ENCODE data around the gene SDS. TPM values are rescaled to one million over a fixed set of nuclear protein-coding genes. Genes with fewer than 3 reads are reported as not detected.

SDS gene
- total RNA-seq, 1 experiment from 2014 or later, result 0.26 TPM

DNA sequence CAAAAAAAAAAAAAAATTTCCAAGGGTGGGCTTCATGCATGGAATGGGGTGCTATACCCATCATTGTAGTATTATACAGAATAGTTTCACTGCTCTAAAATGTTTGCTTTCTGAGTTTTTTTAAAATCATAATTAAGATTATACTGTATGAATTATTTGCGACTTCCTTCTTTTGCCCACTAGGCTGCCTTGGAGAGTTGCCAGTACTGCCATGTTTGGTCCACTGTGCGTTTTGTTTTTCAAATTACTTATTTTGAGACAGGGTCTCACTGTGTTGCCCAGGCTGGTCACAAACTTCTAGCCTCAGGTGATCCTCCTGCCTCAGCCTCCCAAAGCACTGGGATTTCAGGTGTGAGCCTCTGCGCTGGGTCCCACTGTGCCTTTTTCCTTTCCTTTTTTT lies 25.4 kb downstream of the SDS start:
- no TSS peak for BruUV-seq (replicated peaks)
- no peak overlapping the region for H3K27ac Mint-ChIP-seq (ENCODE audit: unreplicated experiment)
- no peaks in the 10 kb centered on the region for H3K27me3 Mint-ChIP-seq (ENCODE audit: unreplicated experiment)
- TF ChIP-seq, protein P1, sequence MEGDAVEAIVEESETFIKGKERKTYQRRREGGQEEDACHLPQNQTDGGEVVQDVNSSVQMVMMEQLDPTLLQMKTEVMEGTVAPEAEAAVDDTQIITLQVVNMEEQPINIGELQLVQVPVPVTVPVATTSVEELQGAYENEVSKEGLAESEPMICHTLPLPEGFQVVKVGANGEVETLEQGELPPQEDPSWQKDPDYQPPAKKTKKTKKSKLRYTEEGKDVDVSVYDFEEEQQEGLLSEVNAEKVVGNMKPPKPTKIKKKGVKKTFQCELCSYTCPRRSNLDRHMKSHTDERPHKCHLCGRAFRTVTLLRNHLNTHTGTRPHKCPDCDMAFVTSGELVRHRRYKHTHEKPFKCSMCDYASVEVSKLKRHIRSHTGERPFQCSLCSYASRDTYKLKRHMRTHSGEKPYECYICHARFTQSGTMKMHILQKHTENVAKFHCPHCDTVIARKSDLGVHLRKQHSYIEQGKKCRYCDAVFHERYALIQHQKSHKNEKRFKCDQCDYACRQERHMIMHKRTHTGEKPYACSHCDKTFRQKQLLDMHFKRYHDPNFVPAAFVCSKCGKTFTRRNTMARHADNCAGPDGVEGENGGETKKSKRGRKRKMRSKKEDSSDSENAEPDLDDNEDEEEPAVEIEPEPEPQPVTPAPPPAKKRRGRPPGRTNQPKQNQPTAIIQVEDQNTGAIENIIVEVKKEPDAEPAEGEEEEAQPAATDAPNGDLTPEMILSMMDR (IDR thresholded peaks at IDR 0.05; ENCODE audit: unreplicated experiment), result no peak
- H3K36me3 Mint-ChIP-seq (ENCODE audit: insufficient read depth, unreplicated experiment), result no peaks in the 10 kb centered on the region
- CTCF ChIA-PET, result interaction anchor here (0.5 kb wide), 1 partner anchor 29 kb away, joined by 3 read pairs; no protein-coding TSS in a partner anchor
- no peak for DNase-seq
- intact Hi-C loops (cut with micrococcal nuclease; ENCODE audit: unreplicated experiment), result no loop called here
- H3K9me3 Mint-ChIP-seq (ENCODE audit: low read depth, unreplicated experiment), result no peaks in the 10 kb centered on the region
- no peaks in the 10 kb centered on the region for H3K4me1 Mint-ChIP-seq (ENCODE audit: low read depth, unreplicated experiment)
- no peak overlapping the region for H3K4me3 Mint-ChIP-seq (ENCODE audit: low read depth, unreplicated experiment)

DNA sequence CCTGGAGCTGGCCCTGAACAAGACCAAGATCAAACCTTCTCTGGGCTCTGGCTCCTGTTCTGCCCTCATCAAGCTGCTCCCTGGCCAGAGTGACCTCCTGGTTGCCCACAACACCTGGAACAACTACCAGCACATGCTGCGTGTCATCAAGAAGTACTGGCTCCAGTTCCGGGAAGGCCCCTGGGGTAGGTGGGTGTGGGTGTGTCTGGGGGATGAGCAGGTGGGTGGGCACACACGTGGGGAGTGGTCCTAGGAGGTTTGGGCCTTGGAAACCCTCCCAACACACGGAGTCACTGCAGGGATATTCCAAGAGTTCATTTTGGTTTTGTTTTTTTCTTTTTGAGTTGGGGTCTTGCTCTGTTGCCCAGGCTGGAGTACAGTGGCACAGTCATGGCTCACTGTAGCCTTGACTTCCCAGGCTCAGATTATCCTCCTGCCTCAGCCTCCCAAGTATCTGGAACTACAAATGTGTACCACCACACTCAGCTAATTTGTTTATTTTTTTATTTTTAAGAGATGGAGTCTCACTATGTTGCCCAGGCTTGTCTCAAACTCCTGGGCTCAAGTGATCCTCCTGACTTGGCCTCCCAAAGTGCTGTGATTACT lies 28.8 kb downstream of the SDS start:
- Mint-ChIP-seq H3K4me1 (ENCODE audit: low read depth, unreplicated experiment) (no peaks in the 10 kb centered on the region), H3K27ac (ENCODE audit: unreplicated experiment) (no peak overlapping the region), H3K27me3 (ENCODE audit: unreplicated experiment) (no peaks in the 10 kb centered on the region), H3K36me3 (ENCODE audit: insufficient read depth, unreplicated experiment) (no peaks in the 10 kb centered on the region), H3K9me3 (ENCODE audit: low read depth, unreplicated experiment) (no peaks in the 10 kb centered on the region), H3K4me3 (ENCODE audit: low read depth, unreplicated experiment) (no peak overlapping the region)
- intact Hi-C loops (cut with micrococcal nuclease; ENCODE audit: unreplicated experiment), result no loop called here
- CTCF ChIA-PET, result interaction anchor here (0.6 kb wide), 1 partner anchor 223 kb away, joined by 3 read pairs; no protein-coding TSS in a partner anchor
- BruUV-seq (replicated peaks), result no TSS peak
- TF ChIP-seq, protein P1 (IDR thresholded peaks at IDR 0.05; ENCODE audit: unreplicated experiment), result no peak
- DNase-seq, result no peak

DNA sequence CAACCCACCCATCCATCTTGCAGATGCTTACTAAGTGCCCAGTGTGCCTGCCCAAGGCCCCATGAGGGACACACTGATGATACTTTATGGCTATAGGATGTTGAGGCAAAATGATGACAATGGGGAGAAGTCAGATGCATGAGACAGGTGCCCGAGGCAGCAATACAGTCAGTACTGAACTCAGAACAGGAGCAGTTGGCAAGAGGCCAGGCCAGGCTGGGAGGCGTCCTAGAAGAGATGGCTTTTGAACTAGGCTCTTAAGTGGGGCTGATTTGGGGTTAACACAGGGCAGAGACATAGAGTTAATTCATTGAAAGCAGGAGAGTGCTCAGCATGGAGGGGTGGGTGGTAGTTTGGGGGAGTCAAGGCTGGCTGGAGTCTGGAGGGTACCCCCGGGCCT lies 29.7 kb downstream of the SDS start:
- TF ChIP-seq, protein P1 (IDR thresholded peaks at IDR 0.05; ENCODE audit: unreplicated experiment), result no peak
- Mint-ChIP-seq H3K27me3 (ENCODE audit: unreplicated experiment) (no peaks in the 10 kb centered on the region), H3K27ac (ENCODE audit: unreplicated experiment) (no peak overlapping the region), H3K4me1 (ENCODE audit: low read depth, unreplicated experiment) (no peaks in the 10 kb centered on the region), H3K36me3 (ENCODE audit: insufficient read depth, unreplicated experiment) (no peaks in the 10 kb centered on the region), H3K4me3 (ENCODE audit: low read depth, unreplicated experiment) (no peak overlapping the region), H3K9me3 (ENCODE audit: low read depth, unreplicated experiment) (no peaks in the 10 kb centered on the region)
- no peak for DNase-seq
- CTCF ChIA-PET, result interaction anchor here (0.5 kb wide), 1 partner anchor 151 kb away, joined by 4 read pairs; no protein-coding TSS in a partner anchor
- intact Hi-C loops (cut with micrococcal nuclease; ENCODE audit: unreplicated experiment), result no loop called here
- no TSS peak for BruUV-seq (replicated peaks)

DNA sequence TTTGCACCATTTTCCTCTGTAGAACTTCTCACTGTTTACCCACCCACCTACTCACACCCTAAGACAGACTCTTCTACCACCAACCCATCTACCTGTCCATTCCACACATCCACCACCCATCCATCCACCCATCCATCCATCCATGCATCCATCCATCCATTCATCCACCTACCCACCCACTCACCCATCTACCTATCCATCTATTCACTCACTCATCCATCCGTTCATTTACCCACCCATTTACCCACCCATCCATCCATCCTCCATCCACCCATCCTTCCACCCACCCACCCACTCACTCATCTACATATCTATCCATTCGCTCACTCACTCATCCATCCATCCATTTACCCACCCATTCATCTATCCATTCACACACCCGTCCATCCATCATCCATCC lies 30.2 kb downstream of the SDS start:
- BruUV-seq (replicated peaks), result no TSS peak
- CTCF ChIA-PET, result no interaction called here
- Mint-ChIP-seq H3K4me3 (ENCODE audit: low read depth, unreplicated experiment) (no peak overlapping the region), H3K27me3 (ENCODE audit: unreplicated experiment) (no peaks in the 10 kb centered on the region), H3K9me3 (ENCODE audit: low read depth, unreplicated experiment) (no peaks in the 10 kb centered on the region), H3K36me3 (ENCODE audit: insufficient read depth, unreplicated experiment) (no peaks in the 10 kb centered on the region), H3K27ac (ENCODE audit: unreplicated experiment) (no peak overlapping the region), H3K4me1 (ENCODE audit: low read depth, unreplicated experiment) (no peaks in the 10 kb centered on the region)
- intact Hi-C loops (cut with micrococcal nuclease; ENCODE audit: unreplicated experiment), result no loop called here
- TF ChIP-seq, protein P1 (IDR thresholded peaks at IDR 0.05; ENCODE audit: unreplicated experiment), result no peak
- no peak for DNase-seq

All from Calu3 (cell line).